Fibroblast of pulmonary artery (primary cell): ENCODE results near the gene TXNDC5.

Source experiments
- DNase-seq: peaks from one replicate; pipeline ENCODE4 v3.0.0-alpha.2; 2010; ENCODE audit warnings: low read depth
- H3K4me3 ChIP-seq: replicated peaks from 2 replicates; pipeline ENCODE4 v1.5.1; 2011; ENCODE audit warnings: low read depth, mild to moderate bottlenecking, control low read depth, low read length, moderate library complexity
- CTCF ChIP-seq: IDR thresholded peaks from 2 replicates; pipeline ENCODE4 v1.5.1; 2011; ENCODE audit warnings: mild to moderate bottlenecking, control low read depth, low read length, inconsistent platforms; ENCODE audit errors: missing control alignments

TXNDC5 gene

GRCh38 chr6:7891078-7891872 lies 19.3 kb downstream of the TXNDC5 start:
- TF ChIP-seq CTCF, result no peak
- no peak overlapping the region for H3K4me3 ChIP-seq
- DNase-seq, result no peak

- no peak overlapping the region for H3K4me3 ChIP-seq
- TF ChIP-seq CTCF, result no peak
- no peak for DNase-seq
Observed at GRCh38 chr6:7888587-7889357, 21.8 kb downstream of the TXNDC5 start.

- no peak for TF ChIP-seq CTCF
- no peak for DNase-seq
Observed at GRCh38 chr6:7887278-7887991, 23.2 kb downstream of the TXNDC5 start.

GRCh38 chr6:7886132-7886531 lies 24.5 kb downstream of the TXNDC5 start:
- DNase-seq, result no peak
- TF ChIP-seq CTCF, result no peak
- no peak overlapping the region for H3K4me3 ChIP-seq

More at GRCh38 chr6:7887278-7887991, 23.2 kb downstream of the TXNDC5 start:
- H3K4me3 ChIP-seq, result no peak overlapping the region

GRCh38 chr6:7883381-7883780 lies 27.2 kb downstream of the TXNDC5 start:
- DNase-seq, result no peak
- no peak overlapping the region for H3K4me3 ChIP-seq
- TF ChIP-seq CTCF, result no peak

GRCh38 chr6:7882505-7883257 lies 27.9 kb downstream of the TXNDC5 start:
- H3K4me3 ChIP-seq, result no peak overlapping the region
- no peak for TF ChIP-seq CTCF

More at GRCh38 chr6:7882505-7883257, 27.9 kb downstream of the TXNDC5 start:
- DNase-seq, result no peak
